Breast epithelium (tissue), 3 donors: ENCODE data around the gene SPATA12.

Source experiments
- CTCF ChIP-seq, 3 donors: fragments of 450-650 bp; IDR thresholded peaks; one replicate each; pipeline ENCODE4 v1.5.1; 2016 to 2017; ENCODE audit warnings: antibody characterized with exemption in 3 of 3, mild to moderate bottlenecking in 3 of 3, moderate library complexity in 3 of 3
- POLR2AphosphoS5 ChIP-seq, 3 donors: sonication (generic); formaldehyde crosslinking; IDR thresholded peaks; one replicate each; pipeline ENCODE4 v1.6.1; 2017; ENCODE audit warnings: antibody characterized with exemption in 3 of 3

GRCh38 chr3:57078635-57079473 lies 18.4 kb downstream of the SPATA12 start:
- TF ChIP-seq CTCF (IDR thresholded peaks at IDR 0.05) (no peak), POLR2AphosphoS5 (IDR thresholded peaks at IDR 0.05) (no peak)
